PC-3 (cell line): ENCODE data around the gene ECPAS. TPM values are rescaled to one million over a fixed set of nuclear protein-coding genes. Genes with fewer than 3 reads are reported as not detected.

Experiments used
- ATAC-seq: fragments of 200-7000 bp; cut with Tn5 transposase; 2 replicates; pipeline ENCODE4 v1.9.1; 2020; ENCODE audit warnings: mild to moderate bottlenecking, moderate library complexity
- BruUV-seq: library from RNA; stranded (reverse); fragments of 400-500 nt; replicated peaks from 2 replicates; lab custom pipeline; 2021; lab: Mats Ljungman, UMichigan
- CTCF ChIA-PET: fragments of 300-600 bp; sonication (Branson Sonifier 250); formaldehyde crosslinking; loops from one replicate; lab custom pipeline; 2022; ENCODE audit warnings: antibody characterized with exemption; lab: Charles Lee
- POLR2A ChIA-PET: fragments of 300-600 bp; sonication (Branson Sonifier 250); formaldehyde crosslinking; loops from one replicate; lab custom pipeline; 2022; ENCODE audit warnings: antibody characterized with exemption; ENCODE audit not compliant: unreplicated experiment; lab: Charles Lee
- DNase-seq: peaks from one replicate; pipeline ENCODE4 v3.0.0-alpha.2; 2015
- H2AFZ ChIP-seq: fragments of 300-600 bp; sonication (generic); 2 replicates; pipeline ENCODE4 v1.6.0; 2016; ENCODE audit warnings: antibody characterized with exemption, low read length
- H3F3A ChIP-seq: fragments of 300-600 bp; sonication (generic); one replicate; pipeline ENCODE4 v1.6.0; 2017; ENCODE audit warnings: antibody characterized with exemption, low read length, control low read depth, mild to moderate bottlenecking; ENCODE audit not compliant: unreplicated experiment
- H3K27ac ChIP-seq: fragments of 300-600 bp; sonication (generic); 2 replicates; pipeline ENCODE4 v1.5.1; 2016; ENCODE audit warnings: mild to moderate bottlenecking, low read length
- H3K27me3 ChIP-seq: fragments of 300-600 bp; sonication (generic); 2 replicates; pipeline ENCODE4 v1.6.1; 2016; ENCODE audit warnings: low read length, mixed read lengths
- H3K36me3 ChIP-seq: fragments of 300-600 bp; sonication (generic); 2 replicates; pipeline ENCODE4 v1.6.1; 2016; ENCODE audit warnings: low read depth, mixed run types, low read length, mixed read lengths
- H3K4me1 ChIP-seq: fragments of 300-600 bp; sonication (generic); 2 replicates; pipeline ENCODE4 v1.5.1; 2016; ENCODE audit warnings: low read length; ENCODE audit not compliant: insufficient read depth
- H3K4me2 ChIP-seq: fragments of 300-600 bp; sonication (generic); 2 replicates; pipeline ENCODE4 v1.6.0; 2016; ENCODE audit warnings: low read length
- H3K4me3 ChIP-seq: fragments of 300-600 bp; sonication (generic); 2 replicates; pipeline ENCODE4 v1.5.1; 2016; ENCODE audit warnings: mild to moderate bottlenecking, low read length, mixed read lengths
- H3K79me2 ChIP-seq: fragments of 300-600 bp; sonication (generic); 2 replicates; pipeline ENCODE4 v1.6.1; 2017; ENCODE audit warnings: low read length, mixed read lengths
- H3K9ac ChIP-seq: fragments of 300-600 bp; sonication (generic); 2 replicates; pipeline ENCODE4 v1.6.0; 2016; ENCODE audit warnings: mild to moderate bottlenecking, low read length
- H3K9me2 ChIP-seq: fragments of 300-600 bp; sonication (generic); replicated peaks from 2 replicates; pipeline ENCODE4 v1.6.1; 2016; ENCODE audit warnings: mixed run types, low read length, mixed read lengths
- H3K9me3 ChIP-seq: fragments of 300-600 bp; sonication (generic); 2 replicates; pipeline ENCODE4 v1.6.1; 2016; ENCODE audit warnings: low read length, mixed read lengths
- H4K20me1 ChIP-seq: fragments of 300-600 bp; sonication (generic); 2 replicates; pipeline ENCODE4 v1.6.1; 2016; ENCODE audit warnings: low read length, mixed read lengths
- EZH2 ChIP-seq: fragments of 300-600 bp; sonication (generic); IDR thresholded peaks from one replicate; pipeline ENCODE4 v1.6.1; 2017; ENCODE audit warnings: antibody characterized with exemption, mild to moderate bottlenecking, low read length; ENCODE audit not compliant: unreplicated experiment
- EZH2phosphoT487 ChIP-seq: fragments of 300-600 bp; sonication (generic); IDR thresholded peaks from 2 replicates; pipeline ENCODE4 v1.6.1; 2018; ENCODE audit warnings: mild to moderate bottlenecking, antibody characterized with exemption, low read length, borderline replicate concordance
- intact Hi-C: fragments of 100-400 bp; cut with micrococcal nuclease; formaldehyde crosslinking; loops from 2 replicates; pipeline ENCODE4 v1.9.0; 2023
- total RNA-seq: library from RNA; depleted of rRNA; stranded (reverse); fragments of >200 nt; gene quantifications from 2 replicates; pipeline ENCODE4 v1.2.3, GENCODE V29; 2014
- TF ChIP-seq, protein P1 (sequence below): fragments of 300-600 bp; sonication (generic); conservative IDR thresholded peaks from 2 replicates; pipeline ENCODE4 v1.5.1; 2017; ENCODE audit warnings: antibody characterized with exemption, low read depth, mild to moderate bottlenecking, low read length

The ECPAS gene
- total RNA-seq, 1 experiment from 2014 or later: 69.0 TPM

DNA sequence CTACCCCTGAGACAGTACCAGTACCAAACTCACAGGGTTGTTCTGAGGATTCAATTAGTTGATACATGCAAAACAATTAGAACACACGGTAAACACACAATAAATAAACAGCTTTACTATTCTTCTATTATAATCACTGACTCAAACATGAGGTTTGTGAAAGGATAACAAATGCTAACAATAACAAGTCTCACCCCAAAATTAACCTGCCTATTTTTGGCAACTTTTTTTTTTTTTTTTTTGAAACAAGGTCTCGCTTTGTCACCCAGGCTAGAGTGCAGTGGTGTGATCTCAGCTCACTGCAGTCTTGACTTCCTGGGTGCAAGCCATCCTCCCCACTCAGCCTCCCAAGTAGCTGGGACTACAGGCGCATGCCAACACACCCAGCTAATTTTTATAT lies 6.5 kb downstream of the ECPAS start:
- H3K27me3 ChIP-seq: no peaks in the 10 kb centered on the region
- ChIA-PET CTCF (no interaction called here), POLR2A (no interaction called here)
- ATAC-seq (no peak), DNase-seq (no peak)
- H4K20me1 ChIP-seq: peaks cover 40% of the 10 kb centered on the region
- intact Hi-C loops: no loop called here
- H3K36me3 ChIP-seq: no peaks in the 10 kb centered on the region
- no peaks in the 10 kb centered on the region for H3K9me2 ChIP-seq
- H3K9ac ChIP-seq: no peak overlapping the region
- no peak overlapping the region for H3K4me3 ChIP-seq
- H3F3A ChIP-seq: no peaks in the 10 kb centered on the region
- no peak overlapping the region for H3K4me2 ChIP-seq
- BruUV-seq: no TSS peak
- H3K9me3 ChIP-seq: no peaks in the 10 kb centered on the region
- H3K4me1 ChIP-seq: peaks cover 10% of the 10 kb centered on the region
- H3K79me2 ChIP-seq: peaks cover 100% of the 10 kb centered on the region
- TF ChIP-seq EZH2 (no peak), EZH2phosphoT487 (no peak)
- H3K27ac ChIP-seq: no peak overlapping the region
- no peak overlapping the region for H2AFZ ChIP-seq

DNA sequence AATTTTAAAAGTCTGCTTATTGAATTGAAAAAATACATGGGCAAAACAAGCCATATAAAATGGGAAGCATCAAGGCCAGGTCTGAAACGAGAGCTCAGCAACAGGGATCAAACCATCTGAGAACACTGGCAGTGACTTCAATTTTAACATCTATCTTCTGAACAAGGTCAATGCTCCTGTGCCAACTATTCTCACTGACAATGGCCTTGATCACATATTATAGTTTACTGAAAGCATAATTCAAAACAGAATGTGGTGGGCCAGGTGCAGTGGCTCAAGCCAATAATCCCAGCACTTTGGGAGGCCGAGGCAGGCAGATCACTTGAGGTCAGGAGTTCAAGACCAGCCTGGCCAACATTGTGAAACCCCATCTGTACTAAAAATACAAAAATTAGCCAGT lies 9.0 kb downstream of the ECPAS start:
- Histone ChIP-seq H3K79me2 (peaks cover 100% of the 10 kb centered on the region), H3K9me2 (no peaks in the 10 kb centered on the region), H3F3A (no peaks in the 10 kb centered on the region), H3K4me1 (no peaks in the 10 kb centered on the region), H2AFZ (no peak overlapping the region), H4K20me1 (peaks cover 36% of the 10 kb centered on the region; the same call in 1 of the 2 replicates), H3K36me3 (no peaks in the 10 kb centered on the region), H3K4me2 (no peak overlapping the region), H3K27ac (no peak overlapping the region), H3K9me3 (no peaks in the 10 kb centered on the region), H3K9ac (no peak overlapping the region), H3K27me3 (no peaks in the 10 kb centered on the region), H3K4me3 (no peak overlapping the region)
- intact Hi-C loops: no loop called here
- ChIA-PET POLR2A (no interaction called here), CTCF (no interaction called here)
- DNase-seq (no peak), ATAC-seq (no peak)
- TF ChIP-seq, protein P1, sequence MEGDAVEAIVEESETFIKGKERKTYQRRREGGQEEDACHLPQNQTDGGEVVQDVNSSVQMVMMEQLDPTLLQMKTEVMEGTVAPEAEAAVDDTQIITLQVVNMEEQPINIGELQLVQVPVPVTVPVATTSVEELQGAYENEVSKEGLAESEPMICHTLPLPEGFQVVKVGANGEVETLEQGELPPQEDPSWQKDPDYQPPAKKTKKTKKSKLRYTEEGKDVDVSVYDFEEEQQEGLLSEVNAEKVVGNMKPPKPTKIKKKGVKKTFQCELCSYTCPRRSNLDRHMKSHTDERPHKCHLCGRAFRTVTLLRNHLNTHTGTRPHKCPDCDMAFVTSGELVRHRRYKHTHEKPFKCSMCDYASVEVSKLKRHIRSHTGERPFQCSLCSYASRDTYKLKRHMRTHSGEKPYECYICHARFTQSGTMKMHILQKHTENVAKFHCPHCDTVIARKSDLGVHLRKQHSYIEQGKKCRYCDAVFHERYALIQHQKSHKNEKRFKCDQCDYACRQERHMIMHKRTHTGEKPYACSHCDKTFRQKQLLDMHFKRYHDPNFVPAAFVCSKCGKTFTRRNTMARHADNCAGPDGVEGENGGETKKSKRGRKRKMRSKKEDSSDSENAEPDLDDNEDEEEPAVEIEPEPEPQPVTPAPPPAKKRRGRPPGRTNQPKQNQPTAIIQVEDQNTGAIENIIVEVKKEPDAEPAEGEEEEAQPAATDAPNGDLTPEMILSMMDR: no peak
- TF ChIP-seq EZH2 (no peak), EZH2phosphoT487 (no peak)
- no TSS peak for BruUV-seq

- no peaks in the 10 kb centered on the region for H3F3A ChIP-seq
- H3K9me2 ChIP-seq: no peaks in the 10 kb centered on the region
- intact Hi-C loops: no loop called here
- DNase-seq (no peak), ATAC-seq (no peak)
- no TSS peak for BruUV-seq
- no peak overlapping the region for H3K27ac ChIP-seq
- no peak overlapping the region for H3K4me2 ChIP-seq
- CTCF ChIA-PET: no interaction called here
- no peaks in the 10 kb centered on the region for H3K27me3 ChIP-seq
- no peak overlapping the region for H3K4me3 ChIP-seq
- no peaks in the 10 kb centered on the region for H3K36me3 ChIP-seq
- no peak overlapping the region for H3K9ac ChIP-seq
- POLR2A ChIA-PET: no interaction called here
- no peaks in the 10 kb centered on the region for H3K4me1 ChIP-seq
- TF ChIP-seq EZH2 (no peak), EZH2phosphoT487 (no peak)
- TF ChIP-seq, protein P1: no peak
- H4K20me1 ChIP-seq: peaks cover 36% of the 10 kb centered on the region; the same call in 1 of the 2 replicates
- H3K79me2 ChIP-seq: peaks cover 99% of the 10 kb centered on the region
- H3K9me3 ChIP-seq: no peaks in the 10 kb centered on the region
- H2AFZ ChIP-seq: no peak overlapping the region
These were observed 9.8 kb downstream of the ECPAS start for GRCh38 chr9:111474385-111474784.
